GM23248 (cell line): ENCODE results near the gene CXCL9.

Source experiments
- EZH2 ChIP-seq: fragments of 200-600 bp; sonication (generic); IDR thresholded peaks from 2 replicates; pipeline ENCODE4 v1.6.1; 2018; ENCODE audit warnings: antibody characterized with exemption, mild to moderate bottlenecking; ENCODE audit not compliant: insufficient read depth, poor library complexity, severe bottlenecking
- EZH2phosphoT487 ChIP-seq: fragments of 200-600 bp; sonication (generic); IDR thresholded peaks from 2 replicates; pipeline ENCODE4 v1.6.1; 2018; ENCODE audit warnings: antibody characterized with exemption, moderate library complexity, mild to moderate bottlenecking, low read depth; ENCODE audit not compliant: insufficient read depth

DNA sequence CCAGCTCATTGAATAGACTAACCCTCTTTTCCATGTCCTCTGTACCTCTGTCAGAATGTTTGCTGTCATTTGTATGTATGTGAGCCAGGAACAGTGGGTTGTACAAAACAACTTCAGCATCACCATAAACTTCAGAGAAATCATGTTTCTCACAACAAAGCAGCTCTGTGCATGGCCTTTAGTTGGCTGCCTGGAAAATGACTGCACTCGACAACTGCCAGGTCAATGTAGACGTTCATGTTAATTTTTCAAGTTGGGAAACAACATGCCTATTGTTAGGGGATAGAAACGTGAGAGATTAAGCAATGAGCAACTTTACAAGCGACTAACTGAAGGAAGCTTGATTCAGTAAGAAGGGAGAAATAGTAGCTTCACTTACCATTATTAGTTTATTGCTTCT is 46.4 kb upstream of the CXCL9 start:
- TF ChIP-seq EZH2 = no peak
- no peak for TF ChIP-seq EZH2phosphoT487
